Panc1 (cell line): Measurements from ENCODE around the gene BCO1.
A peak's percentile ranks its signal among the peaks of the same experiment; 100 is the strongest.

Source experiments
- POLR2AphosphoS5 ChIP-seq: IDR thresholded peaks from 2 replicates; pipeline ENCODE4 v1.6.1; 2012; ENCODE audit warnings: mild to moderate bottlenecking, low read depth, low read length, moderate library complexity
- SIN3A ChIP-seq: IDR thresholded peaks from 2 replicates; pipeline ENCODE4 v1.6.1; 2012; ENCODE audit warnings: low read depth, mild to moderate bottlenecking, low read length, moderate library complexity, borderline replicate concordance; ENCODE audit not compliant: insufficient read depth
- TCF7L2 ChIP-seq: IDR thresholded peaks from 2 replicates; pipeline ENCODE4 v1.6.1; 2011; ENCODE audit warnings: mild to moderate bottlenecking, low read depth, low read length, inconsistent platforms
- TF ChIP-seq, protein P1 (sequence below): fragments of 450-650 bp; IDR thresholded peaks from 2 replicates; pipeline ENCODE4 v1.5.1; 2017; ENCODE audit warnings: mild to moderate bottlenecking
- TF ChIP-seq, protein P2 (sequence below), 2 experiments: IDR thresholded peaks; 2 replicates each; pipeline ENCODE4 v1.6.1; 2011 to 2012; ENCODE audit warnings: low read depth in 2 of 2, control low read depth in 1 of 2, low read length in 1 of 2, mild to moderate bottlenecking in 1 of 2, moderate library complexity in 1 of 2; ENCODE audit not compliant: insufficient read depth in 1 of 2

DNA sequence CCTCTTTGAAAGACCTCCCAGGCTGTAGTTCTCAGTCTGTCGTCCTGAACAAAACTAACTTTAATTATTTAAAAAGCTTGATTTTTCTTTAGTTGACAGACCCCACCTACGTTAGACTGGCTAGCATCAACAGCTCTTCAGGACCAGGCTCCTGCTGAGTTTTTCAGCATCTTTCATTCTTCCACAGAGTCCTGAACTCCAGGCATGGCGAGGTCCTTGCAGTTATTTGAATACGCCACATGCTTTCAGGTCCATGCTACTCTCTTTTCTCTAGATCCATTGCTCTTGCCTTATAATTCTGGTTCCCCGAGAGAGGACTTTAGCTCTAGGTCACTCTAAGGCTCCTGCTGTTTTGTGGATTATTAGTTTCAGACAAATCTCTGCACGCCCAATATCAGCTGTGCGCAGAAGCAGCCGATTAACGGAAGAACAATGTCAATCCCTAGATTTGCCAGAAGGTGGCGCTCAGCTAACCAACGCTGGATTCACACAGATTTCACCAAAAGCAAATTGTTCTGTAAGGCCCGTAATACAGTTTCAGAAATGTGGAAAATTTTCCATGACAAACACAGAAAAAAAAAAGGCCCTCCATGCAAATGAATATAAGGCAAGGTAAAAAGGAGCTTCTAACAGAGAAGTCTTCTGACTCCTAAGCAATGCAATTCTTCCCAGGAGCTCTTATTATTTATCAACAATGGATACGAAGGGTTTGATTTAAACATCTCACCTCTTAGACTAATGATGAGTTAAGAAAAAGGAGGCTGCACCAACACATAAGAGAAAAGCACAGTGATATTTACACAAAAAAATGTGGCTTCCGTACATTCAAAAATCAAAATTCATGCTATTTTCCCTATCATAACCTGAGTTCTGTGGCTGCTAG, 33.5 kb upstream of the BCO1 start:
- TF ChIP-seq, protein P1, sequence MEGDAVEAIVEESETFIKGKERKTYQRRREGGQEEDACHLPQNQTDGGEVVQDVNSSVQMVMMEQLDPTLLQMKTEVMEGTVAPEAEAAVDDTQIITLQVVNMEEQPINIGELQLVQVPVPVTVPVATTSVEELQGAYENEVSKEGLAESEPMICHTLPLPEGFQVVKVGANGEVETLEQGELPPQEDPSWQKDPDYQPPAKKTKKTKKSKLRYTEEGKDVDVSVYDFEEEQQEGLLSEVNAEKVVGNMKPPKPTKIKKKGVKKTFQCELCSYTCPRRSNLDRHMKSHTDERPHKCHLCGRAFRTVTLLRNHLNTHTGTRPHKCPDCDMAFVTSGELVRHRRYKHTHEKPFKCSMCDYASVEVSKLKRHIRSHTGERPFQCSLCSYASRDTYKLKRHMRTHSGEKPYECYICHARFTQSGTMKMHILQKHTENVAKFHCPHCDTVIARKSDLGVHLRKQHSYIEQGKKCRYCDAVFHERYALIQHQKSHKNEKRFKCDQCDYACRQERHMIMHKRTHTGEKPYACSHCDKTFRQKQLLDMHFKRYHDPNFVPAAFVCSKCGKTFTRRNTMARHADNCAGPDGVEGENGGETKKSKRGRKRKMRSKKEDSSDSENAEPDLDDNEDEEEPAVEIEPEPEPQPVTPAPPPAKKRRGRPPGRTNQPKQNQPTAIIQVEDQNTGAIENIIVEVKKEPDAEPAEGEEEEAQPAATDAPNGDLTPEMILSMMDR: peak; percentile 88
- TF ChIP-seq TCF7L2 (no peak), POLR2AphosphoS5 (no peak), SIN3A (no peak)
- TF ChIP-seq, protein P2, sequence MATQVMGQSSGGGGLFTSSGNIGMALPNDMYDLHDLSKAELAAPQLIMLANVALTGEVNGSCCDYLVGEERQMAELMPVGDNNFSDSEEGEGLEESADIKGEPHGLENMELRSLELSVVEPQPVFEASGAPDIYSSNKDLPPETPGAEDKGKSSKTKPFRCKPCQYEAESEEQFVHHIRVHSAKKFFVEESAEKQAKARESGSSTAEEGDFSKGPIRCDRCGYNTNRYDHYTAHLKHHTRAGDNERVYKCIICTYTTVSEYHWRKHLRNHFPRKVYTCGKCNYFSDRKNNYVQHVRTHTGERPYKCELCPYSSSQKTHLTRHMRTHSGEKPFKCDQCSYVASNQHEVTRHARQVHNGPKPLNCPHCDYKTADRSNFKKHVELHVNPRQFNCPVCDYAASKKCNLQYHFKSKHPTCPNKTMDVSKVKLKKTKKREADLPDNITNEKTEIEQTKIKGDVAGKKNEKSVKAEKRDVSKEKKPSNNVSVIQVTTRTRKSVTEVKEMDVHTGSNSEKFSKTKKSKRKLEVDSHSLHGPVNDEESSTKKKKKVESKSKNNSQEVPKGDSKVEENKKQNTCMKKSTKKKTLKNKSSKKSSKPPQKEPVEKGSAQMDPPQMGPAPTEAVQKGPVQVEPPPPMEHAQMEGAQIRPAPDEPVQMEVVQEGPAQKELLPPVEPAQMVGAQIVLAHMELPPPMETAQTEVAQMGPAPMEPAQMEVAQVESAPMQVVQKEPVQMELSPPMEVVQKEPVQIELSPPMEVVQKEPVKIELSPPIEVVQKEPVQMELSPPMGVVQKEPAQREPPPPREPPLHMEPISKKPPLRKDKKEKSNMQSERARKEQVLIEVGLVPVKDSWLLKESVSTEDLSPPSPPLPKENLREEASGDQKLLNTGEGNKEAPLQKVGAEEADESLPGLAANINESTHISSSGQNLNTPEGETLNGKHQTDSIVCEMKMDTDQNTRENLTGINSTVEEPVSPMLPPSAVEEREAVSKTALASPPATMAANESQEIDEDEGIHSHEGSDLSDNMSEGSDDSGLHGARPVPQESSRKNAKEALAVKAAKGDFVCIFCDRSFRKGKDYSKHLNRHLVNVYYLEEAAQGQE (IDR thresholded peaks at IDR 0.05; ENCODE audit: insufficient read depth in 1 of 2, low read depth in 2 of 2, low read length in 1 of 2): no peak
